Measurements from ENCODE around the gene CIC. TPM values are rescaled to one million over a fixed set of nuclear protein-coding genes. Genes with fewer than 3 reads are reported as not detected.
A peak's percentile ranks its signal among the peaks of the same experiment; 100 is the strongest.
"Not testable (repeated sequence)": the region's sequence is repeated elsewhere in the genome, so short reads cannot be mapped to it uniquely, and the experiment has no call there.

CIC gene
- total RNA-seq, 1 donor from 2014 or later, result 34.6 TPM

DNA sequence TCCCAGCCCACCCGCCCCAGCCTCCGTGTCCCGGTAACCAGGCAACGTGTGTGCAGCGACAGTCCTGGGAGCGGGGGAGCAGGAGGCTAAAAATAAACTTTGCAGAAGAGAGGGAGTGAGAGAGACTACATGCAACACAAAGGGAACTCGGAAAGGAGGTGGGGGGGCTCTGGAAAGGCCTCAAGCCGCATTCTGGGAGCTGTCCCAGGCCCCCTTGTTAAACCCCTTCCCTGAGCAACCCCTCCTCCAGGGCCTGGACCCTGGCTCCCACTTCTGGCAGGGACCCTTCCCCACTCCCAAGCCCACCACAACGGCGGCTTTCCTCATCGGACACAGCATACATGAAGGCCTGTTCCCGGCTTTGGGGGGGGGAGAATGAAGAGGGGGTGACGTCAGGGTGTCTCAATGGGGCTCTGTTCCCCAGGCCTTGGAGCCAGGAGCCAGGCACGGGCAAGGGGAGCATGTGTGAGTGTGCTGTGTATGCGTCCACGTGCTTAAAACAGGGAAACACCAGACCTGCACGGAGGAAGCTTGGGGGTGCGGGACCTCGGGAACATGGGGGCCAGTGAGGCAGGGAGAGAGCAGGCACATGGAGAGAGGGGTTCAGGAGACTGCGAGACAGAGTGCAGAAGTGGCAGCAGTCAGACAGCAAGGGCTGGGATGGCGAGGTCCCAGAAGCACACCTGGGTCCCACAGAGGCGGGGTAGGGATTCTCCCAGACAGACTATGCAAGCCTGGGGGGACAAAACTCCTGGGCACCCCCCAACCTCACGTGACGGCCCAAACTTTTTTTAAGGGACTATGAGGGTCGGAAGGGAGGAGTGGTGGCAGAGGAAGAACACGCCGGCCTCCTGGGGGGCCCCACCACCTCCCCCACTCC, 16.4 kb upstream of the CIC start:
- intact Hi-C loops (cut with DNase I), result loop anchor here (5.0 kb wide), 1 partner anchor 170 kb away; no protein-coding TSS in a partner anchor
- ATAC-seq (no peak), DNase-seq (ENCODE audit: missing footprints) (peak; percentile 77)

DNA sequence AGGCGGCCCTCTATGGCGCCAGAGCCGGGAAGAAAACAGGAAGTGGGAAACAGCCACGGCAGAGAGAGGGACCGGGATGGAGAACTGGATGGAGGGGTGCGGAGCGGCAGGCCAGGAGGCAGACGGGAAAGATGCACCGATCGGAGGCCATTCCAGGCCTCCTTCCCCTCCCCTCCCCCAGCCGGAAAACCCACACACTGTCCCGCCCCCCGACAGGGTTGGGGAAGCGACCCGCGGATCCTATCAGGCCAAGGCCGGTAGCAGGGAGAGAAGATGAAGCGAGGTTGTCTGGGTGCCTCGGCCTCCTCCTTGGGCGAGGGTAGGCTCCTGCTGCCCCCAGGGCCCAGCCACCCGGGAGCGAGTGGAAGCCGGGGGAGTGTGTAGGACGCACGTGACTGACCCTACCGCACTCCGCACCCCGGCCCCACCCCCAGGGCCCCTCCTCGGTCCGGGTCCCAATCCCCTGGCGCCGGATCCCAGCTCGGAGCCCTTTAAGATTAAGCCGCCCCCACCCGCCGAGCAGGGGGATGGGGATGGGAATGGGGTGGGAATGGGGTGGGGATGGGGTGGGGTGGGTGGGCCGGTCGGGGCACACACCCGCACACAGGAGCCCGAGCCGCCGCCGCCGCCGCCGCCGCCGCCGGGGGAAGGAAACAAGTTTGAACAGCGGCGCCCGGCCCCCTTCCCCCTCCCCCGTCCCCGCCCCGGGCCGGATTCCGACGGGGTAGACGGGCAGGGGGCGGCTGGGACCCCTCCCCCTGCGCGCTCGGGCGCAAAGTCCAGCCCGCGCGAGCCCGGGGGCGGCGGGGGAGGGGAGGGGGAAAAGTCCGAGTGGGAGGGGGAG, 15.6 kb upstream of the CIC start:
- intact Hi-C loops (cut with DNase I), result loop anchor here (2.0 to 5.0 kb wide), 2 partner anchors 15 to 169 kb away; partner anchors contain the start of gene CIC
- ATAC-seq, result peak; percentile 3
- peak; percentile 84 for DNase-seq (ENCODE audit: missing footprints)

DNA sequence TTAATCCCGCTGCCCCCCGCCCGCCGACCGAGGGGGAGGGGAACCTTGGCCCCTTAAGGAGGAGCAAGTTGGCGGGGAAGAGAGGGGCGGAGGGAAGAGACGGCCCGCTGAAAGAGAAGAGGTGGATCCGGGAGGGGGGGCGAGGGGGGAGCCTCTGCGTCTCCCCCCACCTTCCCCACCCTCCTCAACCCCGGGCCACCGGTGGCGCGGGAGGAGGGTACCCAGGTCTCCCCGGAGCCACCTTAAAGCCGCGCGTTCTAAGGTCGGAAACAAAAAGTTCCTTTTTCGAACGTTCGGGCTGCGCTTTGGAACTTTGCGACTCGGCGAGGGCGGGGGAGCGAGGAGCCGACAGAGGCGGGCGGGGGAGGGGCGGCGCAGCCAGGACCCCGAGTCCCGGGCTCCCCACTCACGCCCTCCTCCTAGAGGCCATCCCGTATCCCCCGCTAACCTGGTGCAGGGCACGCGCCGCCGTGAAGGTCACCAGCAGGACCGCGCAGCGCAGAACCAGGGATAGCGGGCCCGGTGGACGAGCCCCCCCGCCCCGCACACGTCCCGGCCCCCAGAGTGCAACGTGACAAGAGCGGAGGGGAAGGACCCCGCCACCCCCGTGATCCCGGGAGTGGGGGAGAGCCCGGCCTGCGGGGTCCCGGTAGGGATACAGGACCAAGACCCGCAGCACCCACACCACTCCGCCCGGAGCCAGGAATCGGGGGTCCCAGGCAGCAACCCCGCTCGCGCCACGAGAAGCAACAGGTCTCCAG, 14.8 kb upstream of the CIC start:
- intact Hi-C loops (cut with DNase I), result loop anchor here (2.0 to 5.0 kb wide), 2 partner anchors 15 to 168 kb away; partner anchors contain the start of gene CIC
- DNase-seq (ENCODE audit: missing footprints), result peak; percentile 90

DNA sequence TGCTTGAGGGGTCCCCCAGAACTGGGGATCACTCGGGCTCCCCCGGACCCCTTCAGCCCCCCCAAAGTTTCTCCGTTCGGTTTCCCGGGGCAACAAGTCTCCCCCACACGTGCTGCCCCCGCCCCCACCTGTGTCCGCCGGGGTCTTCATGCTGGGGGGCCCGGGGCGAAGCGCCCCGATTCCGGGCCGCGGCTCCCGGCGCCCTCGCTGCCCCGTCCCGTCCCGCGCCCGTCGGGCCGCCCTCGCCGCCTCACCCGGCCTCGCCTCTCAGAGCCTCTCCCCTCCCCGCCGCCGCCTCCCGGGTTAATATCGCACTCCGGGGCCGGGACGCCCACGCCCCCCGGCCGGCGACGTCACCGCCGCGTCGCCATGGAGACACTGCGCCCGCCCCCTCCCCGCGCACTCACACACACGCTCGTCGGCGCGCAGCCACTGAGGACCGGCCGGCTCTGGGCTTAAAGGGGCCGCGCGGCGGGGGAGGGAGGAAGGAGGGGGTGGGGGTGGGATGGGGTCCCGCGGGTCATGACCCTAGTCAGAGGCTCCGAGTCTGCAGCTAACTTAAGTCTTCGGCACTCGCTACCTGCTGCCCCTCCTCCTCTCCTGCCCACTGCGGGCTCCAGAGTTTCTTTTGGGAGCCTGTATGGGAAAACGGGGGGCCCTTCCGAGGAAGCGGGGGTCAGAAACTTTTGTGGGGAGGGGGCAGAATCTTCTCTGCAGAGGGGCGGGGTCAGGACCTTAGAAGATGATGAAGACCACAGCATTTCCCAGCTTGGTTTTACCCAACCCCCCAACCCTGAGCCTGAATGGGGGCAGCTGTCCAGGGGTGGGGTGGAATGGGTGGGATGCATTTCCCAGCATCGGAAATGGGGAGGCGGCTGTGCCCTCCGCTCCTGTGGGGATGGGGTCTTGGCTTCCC, 13.9 kb upstream of the CIC start, which contains the start of gene ERF:
Gene ERF, minus strand, starts transcription at position 279 of the 916 bp plus-strand sequence. Its CDS starts 129 bp downstream, at position 150.
- DNase-seq (ENCODE audit: missing footprints) (peak; percentile 98), ATAC-seq (peak; percentile 85)
- intact Hi-C loops (cut with DNase I), result loop anchor here (1.0 to 5.0 kb wide), 3 partner anchors 14 to 167 kb away; partner anchors contain the start of gene CIC

More for the DNA sequence above, 14.8 kb upstream of the CIC start:
- peak; percentile 32 for ATAC-seq

DNA sequence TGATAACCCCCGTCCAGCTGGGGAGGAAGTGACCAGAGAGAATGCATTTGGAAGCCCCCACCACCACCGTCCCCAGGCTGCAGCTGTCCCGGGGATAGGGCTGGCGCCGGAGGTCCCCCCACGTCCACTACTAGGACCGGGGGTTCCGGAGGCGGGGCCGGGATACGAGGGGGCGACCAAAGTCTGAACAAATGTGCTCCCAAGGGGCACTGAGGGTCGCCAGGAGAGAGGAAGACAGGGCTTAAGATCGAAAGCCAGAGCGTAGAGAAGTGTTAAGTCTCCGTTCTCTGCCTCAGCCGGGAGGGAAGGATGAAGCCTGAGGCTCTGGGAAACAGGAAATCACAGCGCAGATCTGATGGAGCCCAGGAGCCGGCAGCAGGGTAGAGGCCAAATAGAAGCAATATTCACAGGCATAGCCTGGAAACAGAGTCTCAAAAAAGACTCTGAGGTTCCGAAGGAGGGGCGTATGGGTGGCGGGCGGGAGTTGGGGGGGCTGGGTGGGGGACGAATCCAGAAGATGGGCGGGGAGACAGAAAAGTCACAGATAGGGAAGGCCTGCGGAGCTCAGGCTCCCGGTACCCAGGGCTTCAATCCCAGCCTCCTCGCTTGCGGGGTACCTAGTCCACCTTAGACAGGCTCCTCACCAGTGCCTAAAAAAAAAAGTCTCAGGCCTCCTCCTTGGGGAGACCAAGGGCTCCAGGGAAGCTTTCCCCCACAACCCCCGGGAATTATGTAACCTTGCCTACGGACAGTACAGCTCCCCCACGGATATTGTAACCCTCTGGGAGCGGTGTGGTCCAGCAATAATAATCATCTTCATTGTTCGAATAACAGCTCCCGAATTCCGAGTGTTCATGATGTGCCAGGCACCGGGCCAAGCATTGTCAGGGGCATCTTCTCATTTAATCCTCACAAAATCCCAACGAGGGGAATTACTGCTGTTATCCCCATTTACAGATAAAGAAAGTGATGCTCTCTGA, 13.0 kb upstream of the CIC start:
- peak; percentile 11 for ATAC-seq
- peak; percentile 82 for DNase-seq (ENCODE audit: missing footprints)
- intact Hi-C loops (cut with DNase I), result loop anchor here (1.0 to 2.0 kb wide), 2 partner anchors 13 to 24 kb away; partner anchors contain the start of gene CIC

DNA sequence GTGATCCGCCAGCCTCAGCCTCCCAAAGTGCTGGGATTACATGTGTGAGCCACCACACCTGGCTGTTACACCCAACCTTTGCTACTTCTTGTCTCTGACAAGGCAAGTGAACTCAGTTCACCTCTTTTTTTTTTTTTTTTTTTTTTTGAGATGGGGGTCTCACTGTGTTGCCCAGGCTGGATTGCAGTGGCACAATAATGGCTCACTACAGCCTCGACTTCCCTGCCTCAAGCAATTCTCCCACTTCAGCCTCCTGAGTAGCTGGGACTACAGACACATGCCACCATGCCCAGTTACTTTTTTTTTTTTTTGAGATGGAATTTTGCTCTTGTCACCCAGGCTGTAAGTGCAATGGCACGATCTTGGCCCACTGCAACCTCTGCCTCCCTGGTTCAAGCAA, 11.2 kb upstream of the CIC start:
- intact Hi-C loops (cut with DNase I); ATAC-seq: not testable (repeated sequence)
- peak; percentile 4 for DNase-seq (ENCODE audit: missing footprints)

DNA sequence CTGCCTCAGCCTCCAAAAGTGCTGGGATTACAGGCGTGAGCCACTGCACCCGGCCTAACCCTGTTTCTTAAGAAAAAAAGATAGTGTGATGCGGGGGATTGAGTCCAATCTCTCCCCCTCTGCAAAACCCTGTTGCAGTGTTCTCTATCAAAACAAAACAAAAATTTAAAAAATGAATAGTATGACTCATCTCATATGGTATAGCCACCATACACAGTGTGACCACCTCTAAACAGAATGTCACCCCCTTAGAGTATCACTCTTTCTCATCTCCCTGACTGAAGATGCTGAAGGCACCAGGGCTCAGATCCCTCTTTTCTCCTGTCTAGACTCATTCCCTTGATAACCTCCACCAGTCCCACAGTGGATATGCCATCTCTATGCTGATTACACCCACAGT, 7.3 kb upstream of the CIC start:
- DNase-seq (ENCODE audit: missing footprints), result no peak

DNA sequence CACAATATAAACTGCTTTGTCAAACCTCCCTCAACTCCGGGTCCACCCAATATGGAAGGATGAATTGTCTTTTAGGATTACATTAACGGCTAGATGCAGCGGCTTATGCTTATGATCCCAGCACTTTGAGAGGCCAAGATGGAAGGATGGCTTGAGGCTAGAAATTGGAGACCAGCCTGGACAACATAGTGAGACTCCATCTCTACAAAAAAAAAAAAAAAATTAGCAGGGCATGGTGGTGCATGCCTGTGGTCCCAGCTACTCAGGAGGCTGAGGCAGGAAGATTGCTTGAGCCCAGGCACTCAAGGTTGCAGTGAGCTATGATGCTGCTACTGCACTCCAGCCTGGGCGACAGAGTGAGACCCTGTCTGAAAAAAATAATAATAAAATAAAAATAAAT, 2.9 kb upstream of the CIC start:
- ATAC-seq; DNase-seq (ENCODE audit: missing footprints); intact Hi-C loops (cut with DNase I): not testable (repeated sequence)

More for the DNA sequence above, 7.3 kb upstream of the CIC start:
- no peak for ATAC-seq
- intact Hi-C loops (cut with DNase I), result no loop called here

DNA sequence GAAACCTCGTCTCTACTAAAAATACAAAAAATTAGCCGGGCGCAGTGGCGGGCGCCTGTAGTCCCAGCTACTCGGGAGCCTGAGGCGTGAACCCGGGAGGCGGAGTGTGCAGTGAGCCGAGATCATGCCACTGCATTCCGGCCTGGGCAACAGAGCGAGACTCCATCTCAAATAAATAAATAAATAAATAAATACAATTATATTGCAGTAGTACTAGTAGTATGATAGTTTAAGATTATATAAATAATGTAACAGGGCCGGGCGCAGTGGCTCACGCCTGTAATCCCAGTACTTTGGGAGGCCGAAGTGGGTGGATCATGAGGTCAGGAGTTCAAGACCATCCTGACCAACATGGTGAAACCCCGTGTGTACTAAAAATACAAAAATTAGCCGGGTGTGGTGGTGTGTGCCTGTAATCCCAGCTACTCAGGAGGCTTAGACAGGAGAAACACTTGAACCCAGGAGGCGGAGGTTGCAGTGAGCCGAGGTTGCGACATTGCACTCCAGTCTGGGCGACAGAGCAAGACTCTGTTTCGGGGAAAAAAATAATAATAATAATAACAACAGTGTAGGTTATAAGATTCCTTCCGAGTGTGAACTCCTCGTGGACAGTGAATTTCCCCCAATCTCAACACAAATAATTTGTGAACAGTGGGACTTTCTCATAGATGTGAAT, 2.0 kb upstream of the CIC start:
- DNase-seq (ENCODE audit: missing footprints); intact Hi-C loops (cut with DNase I); ATAC-seq: not testable (repeated sequence)

DNA sequence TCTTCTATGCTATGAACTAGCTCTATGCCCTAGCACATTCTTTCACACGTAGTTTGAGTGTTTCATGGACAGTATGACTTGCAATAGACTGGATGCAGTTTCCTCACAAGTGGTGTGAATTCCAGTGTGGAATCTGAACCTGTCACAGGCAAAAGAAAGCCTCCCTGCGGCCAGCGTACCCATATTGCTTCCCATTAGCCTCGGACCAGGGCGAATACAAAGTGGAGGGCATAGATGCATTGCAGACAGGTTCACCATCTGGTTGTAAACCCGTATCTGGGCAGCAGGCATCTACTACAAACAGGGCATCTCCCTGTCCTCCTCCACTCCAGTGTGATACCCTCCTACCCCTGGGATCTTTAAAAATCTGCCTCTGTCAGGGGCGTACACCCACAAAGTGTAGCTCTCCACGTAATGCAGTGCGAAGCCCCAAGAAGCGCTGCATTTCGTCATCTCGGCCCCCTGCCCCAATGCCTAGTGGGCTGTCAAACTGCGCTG, 1.4 kb upstream of the CIC start:
- ATAC-seq (no peak), DNase-seq (ENCODE audit: missing footprints) (no peak)
- intact Hi-C loops (cut with DNase I), result loop anchor here (2.0 kb wide), 2 partner anchors 13 to 23 kb away; partner anchors contain the start of gene ERF

DNA sequence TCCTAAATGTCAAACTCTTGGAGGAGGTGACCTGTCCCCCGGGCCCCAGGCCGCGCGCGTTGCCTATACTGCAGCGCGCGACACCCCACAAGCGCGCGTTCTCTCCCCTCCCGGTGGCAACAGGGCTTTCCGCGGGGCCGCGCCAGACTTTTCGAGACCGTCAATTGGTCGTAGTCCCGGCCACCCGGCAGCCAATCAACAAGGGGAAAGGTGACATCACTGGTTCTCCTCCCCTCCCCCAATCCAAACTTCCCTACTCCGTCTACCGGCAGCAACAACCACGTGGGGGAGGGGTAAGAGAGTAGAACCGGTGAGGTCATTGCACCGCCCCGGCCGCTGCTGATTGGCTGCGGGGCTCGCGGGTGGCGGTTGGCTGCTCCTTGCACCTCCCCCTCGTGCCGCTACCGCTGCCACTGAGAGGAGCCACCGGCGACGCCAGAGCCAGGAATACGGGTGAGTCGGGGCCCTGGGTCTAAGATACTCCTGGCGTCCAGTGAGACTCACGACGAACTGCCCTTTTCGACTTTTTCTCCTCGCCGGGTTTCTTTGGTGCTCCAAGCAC, 829 bp upstream of the CIC start:
- intact Hi-C loops (cut with DNase I), result loop anchor here (2.0 kb wide), 2 partner anchors 13 to 23 kb away; partner anchors contain the start of gene ERF
- ATAC-seq (peak; percentile 87), DNase-seq (ENCODE audit: missing footprints) (peak; percentile 99)

DNA sequence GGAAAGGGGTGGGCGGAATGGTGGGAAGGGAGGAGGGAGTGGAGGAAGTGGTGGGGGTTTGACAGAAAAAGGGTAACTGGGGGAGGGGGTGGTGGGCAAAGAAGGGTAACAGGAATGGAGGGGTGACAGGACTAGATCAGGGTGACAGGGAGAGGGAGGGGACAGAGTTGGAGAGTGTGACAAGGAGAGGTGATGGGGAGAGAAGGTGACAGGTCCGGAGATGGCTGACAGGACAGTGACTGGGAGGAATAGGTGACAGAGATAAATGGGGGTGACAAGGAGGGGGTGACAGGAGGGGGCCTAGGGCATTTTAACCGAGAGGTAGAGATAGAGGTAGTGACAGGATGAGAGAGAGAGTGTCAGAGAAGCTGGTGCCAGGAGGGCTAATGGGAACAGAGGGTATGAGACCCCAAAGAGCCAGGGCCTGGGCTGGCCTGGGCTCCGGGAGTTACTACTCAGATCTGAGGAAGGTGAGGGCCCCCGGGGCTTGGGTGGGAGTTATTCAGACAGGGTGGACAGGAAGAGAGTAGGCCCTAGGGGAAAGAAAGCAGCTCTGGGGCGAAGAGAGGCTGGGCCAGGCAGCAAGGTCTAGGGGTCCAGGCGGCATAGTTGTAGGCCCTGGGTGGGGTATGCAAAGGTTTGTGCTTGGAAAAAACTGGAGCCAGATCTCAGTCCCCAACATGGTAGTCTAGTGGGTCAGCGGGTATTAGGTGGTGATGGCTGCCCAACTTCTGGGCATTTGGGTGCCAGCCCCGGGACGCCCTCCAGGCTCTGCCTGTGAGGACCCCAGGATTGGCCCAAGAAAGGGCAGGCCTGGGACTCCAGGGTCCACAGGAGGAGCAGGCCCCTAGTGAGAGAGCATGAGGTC, 660 bp downstream of the CIC start:
- ATAC-seq (no peak), DNase-seq (ENCODE audit: missing footprints) (no peak)
- intact Hi-C loops (cut with DNase I), result loop anchor here (2.0 kb wide), 2 partner anchors 15 to 25 kb away; partner anchors contain the start of gene ERF

DNA sequence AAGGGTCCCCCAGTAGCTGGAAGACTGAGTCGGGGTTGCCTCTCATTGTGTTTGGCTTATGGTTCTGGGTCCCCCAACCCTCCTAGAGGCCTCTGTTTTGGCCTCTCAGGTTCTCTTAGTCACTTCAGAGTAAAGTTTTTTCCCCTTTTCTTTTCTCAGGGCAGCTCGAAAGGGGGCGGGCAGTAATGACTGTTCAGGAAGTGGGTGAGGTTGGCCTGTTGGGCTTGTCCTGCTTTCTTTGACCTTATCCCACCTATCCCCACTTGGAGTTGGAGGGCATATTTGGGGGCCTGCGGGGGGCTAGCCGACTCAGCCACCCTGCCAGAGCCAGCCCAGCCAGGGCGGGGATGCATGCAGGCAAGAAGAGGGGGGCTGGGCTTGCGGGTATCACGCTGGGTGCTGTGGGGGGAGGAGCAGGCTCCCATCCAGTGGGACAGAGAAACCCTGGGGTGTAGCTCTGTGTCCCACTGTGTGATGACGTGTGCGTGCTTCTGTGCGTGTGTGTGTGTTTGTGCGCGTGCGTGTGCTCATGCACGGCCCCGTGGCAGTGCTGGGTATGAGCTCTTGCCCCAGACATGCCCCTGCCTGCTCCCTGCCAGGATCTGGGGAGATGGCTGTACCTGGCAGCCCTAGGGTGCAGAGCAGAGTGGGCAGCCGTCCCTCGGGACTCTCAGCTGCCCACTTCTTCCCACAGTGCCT, 1.4 kb downstream of the CIC start:
- DNase-seq (ENCODE audit: missing footprints) (no peak), ATAC-seq (no peak)
- intact Hi-C loops (cut with DNase I), result no loop called here

DNA sequence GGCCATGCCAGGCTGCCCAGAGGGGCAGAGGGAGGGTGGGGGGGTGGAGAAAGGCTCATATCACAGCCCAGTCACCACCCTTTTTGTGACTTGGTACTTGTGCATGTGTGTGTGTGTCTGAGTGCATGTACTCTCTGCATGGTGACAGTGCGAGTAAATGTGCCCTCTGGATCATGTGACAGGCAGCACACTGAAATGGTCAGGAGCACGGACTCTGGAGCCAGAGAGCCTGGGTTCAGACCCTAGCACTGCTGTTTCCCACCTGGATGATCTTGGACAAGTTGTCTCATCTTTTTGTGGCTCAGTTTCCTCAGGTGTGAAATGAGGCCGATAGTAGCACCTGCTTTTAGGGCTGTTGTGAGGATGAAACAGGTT, 2.0 kb downstream of the CIC start:
- ATAC-seq, result no peak
- intact Hi-C loops (cut with DNase I), result no loop called here
- DNase-seq (ENCODE audit: missing footprints), result no peak
